Measurements from ENCODE around the gene CCDC121. TPM values are rescaled to one million over a fixed set of nuclear protein-coding genes. Genes with fewer than 3 reads are reported as not detected.
A peak's percentile ranks its signal among the peaks of the same experiment; 100 is the strongest.

The CCDC121 gene
- total and polyA plus RNA-seq, 9 of the 15 experiments (the other 6 are each of a cell fraction or from before 2014, with no cell fraction given): 2.2 to 4.7 (median 4.1) TPM

GRCh38 chr2:27663285-27664153 is 34.7 kb upstream of the CCDC121 start, which contains the start of the genes SLC4A1AP and SUPT7L (continued):
- no peak; the same call in 1 of the 2 replicates for TF ChIP-seq MYC (IDR thresholded peaks at IDR 0.05; ENCODE audit: low read depth, low read length)
- TF ChIP-seq MYC (CRISPR knock-in tag; IDR thresholded peaks at IDR 0.05; ENCODE audit: borderline replicate concordance, low read depth): peak; percentile 57; the same call in 1 of the 2 replicates

- ATAC-seq (no peak), FAIRE-seq (no peak), DNase-seq (ENCODE audit: extremely low read depth in 1 of 4, low spot score in 3 of 4) (no peak)
- Histone ChIP-seq H3K9me3 (replicated peaks; ENCODE audit: control insufficient read depth, insufficient read depth, low read depth, low read length) (no peaks in the 10 kb centered on the region), H3K36me3 (ENCODE audit: control insufficient read depth, insufficient read depth, low read length) (peaks cover 61% of the 10 kb centered on the region), H3K4me2 (ENCODE audit: insufficient read depth, low read length) (no peak overlapping the region), H4K20me1 (replicated peaks; ENCODE audit: control insufficient read depth, insufficient read depth, low read length) (no peaks in the 10 kb centered on the region), H3K79me2 (ENCODE audit: control insufficient read depth, insufficient read depth, low read length) (peaks cover 55% of the 10 kb centered on the region), H3K9ac (ENCODE audit: insufficient read depth in 1 of 2, low read depth in 2 of 2, low read length in 2 of 2) (no peak overlapping the region), H3K4me1 (replicated peaks in 1 of 2; ENCODE audit: control insufficient read depth in 2 of 2, insufficient read depth in 2 of 2, low read length in 2 of 2) (peaks cover 10 to 13% of the 10 kb centered on the region in 2 experiments; a peak in 4 of 5 replicates), H3K27ac (ENCODE audit: extremely low read depth, low read depth, low read length) (no peak overlapping the region), H3K4me3 (no peak overlapping the region), H3K27me3 (ENCODE audit: control insufficient read depth in 2 of 2, insufficient read depth in 2 of 2, low read length in 2 of 2) (no peaks in the 10 kb centered on the region), H3K9me1 (ENCODE audit: control insufficient read depth, insufficient read depth, low read length) (no peaks in the 10 kb centered on the region), H2AFZ (ENCODE audit: low read depth, low read length) (no peak overlapping the region)
- ChIA-PET CTCF (ENCODE audit: low intra/inter-chr PET ratio) (no interaction called here), POLR2A (no interaction called here)
- 81% methylated on average over 1 of the region's 1 CpG for WGBS (ENCODE audit: insufficient coverage, low coverage, missing lambda C conversion rate)
- in situ Hi-C loops (cut with MboI) (no loop called here), intact Hi-C loops (cut with micrococcal nuclease) (no loop called here)
- no TSS peak for BruUV-seq (replicated peaks)
- TF ChIP-seq ETV5 (CRISPR knock-in tag; IDR thresholded peaks at IDR 0.05; ENCODE audit: low read depth) (no peak), ZNF699 (CRISPR knock-in tag; IDR thresholded peaks at IDR 0.05; ENCODE audit: insufficient replicate concordance) (no peak), ZNF407 (IDR thresholded peaks at IDR 0.05; ENCODE audit: low read depth) (no peak), ZNF354B (CRISPR knock-in tag; IDR thresholded peaks at IDR 0.05) (no peak), ZNF24 (IDR thresholded peaks at IDR 0.05) (no peak), ZNF277 (CRISPR knock-in tag; IDR thresholded peaks at IDR 0.05; ENCODE audit: borderline replicate concordance) (no peak), XRCC4 (IDR thresholded peaks at IDR 0.05; ENCODE audit: extremely low read depth, insufficient read depth, insufficient read length) (no peak), YBX1 (IDR thresholded peaks at IDR 0.05) (no peak)
Measured at GRCh38 chr2:27661371-27661770, 32.6 kb upstream of the CCDC121 start.

All from K562 (cell line).